HPDE6-E6E7 (cell line): Measurements from ENCODE around the gene MSTN.
A peak's percentile ranks its signal among the peaks of the same experiment; 100 is the strongest.

Source experiments
- DNase-seq: peaks from one replicate; pipeline ENCODE4 v3.0.0; 2011; ENCODE audit warnings: missing footprints; ENCODE audit errors: extremely low spot score

Gene MSTN

DNA sequence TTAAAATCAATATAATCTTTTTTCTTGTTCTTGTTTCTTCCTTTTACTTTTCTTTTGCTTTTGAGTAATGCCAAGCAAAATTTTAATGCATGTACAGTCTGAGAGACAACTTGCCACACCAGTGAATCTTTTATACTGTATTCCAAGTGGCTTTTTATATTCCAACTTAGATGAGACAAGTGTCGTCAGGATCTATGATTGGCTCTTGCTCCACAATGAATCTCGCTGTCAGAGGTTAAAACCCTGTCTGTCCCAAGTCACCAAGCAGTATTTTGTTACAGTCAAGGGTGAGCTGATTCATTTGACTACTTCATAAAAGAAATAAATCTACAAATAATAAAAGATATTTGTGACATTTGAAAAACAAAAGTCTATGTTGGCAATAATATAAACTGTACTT lies at the start of gene MSTN:
Gene MSTN (minus strand): TSS at position 129 of the 400 bp plus-strand sequence. CDS start 133 bp downstream, outside the sequence.
- DNase-seq: no peak

DNA sequence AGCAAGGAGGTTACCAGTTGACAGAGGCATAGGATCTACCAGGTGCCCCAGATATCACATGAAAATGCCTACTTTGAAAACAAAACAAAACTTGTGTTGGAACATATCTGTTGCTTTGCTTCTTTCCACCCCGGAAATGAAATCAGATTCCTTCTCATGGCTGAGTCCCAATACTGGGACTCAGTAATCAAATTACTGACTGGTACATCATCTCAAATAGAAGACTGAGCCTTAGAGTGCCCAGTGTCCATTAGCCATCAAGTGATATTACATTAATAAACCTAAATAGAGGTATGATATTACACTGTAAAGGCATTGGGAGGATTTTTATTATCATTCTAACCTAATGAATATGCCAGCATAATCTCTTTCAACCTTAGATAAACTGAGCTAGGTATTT lies 48.6 kb upstream of the MSTN start:
- DNase-seq: no peak

DNA sequence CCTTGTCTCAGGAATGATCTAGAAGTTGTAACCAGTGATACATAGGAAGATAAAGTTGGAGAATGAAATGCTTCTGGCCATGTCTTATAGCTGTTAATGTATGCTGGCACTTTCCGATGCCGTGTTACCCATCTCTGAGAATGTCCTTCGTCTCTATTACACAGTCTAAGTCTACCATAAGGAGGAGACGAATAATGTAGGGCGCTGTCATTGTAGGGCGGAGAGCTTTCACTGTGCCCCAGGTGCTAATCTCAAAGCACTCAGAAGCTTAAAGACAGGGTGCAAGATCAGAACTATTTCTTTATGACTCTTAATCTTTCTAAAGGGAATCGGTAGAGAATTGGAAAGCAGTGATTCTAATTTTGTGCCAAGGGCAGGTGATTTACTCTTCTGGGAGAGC lies 48.2 kb upstream of the MSTN start:
- DNase-seq: no peak

DNA sequence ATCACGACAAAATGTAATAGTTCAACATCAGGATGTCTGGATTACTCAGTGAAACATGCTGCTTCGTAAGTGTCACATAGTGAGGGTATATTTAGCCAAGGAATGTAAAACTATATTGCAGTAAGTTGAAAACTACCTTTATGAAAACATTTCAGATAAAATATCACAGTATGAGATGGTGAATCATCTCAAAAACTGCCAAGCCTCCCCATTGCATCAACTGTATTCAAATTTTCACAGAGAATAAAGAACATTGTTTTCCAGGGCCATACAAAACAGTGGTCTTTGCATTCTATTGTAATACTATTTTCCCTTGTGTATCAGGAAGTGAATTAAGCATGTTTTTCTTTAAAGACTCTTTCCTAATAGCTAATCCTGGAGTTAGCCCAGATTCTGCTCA lies 47.6 kb upstream of the MSTN start:
- DNase-seq: no peak

DNA sequence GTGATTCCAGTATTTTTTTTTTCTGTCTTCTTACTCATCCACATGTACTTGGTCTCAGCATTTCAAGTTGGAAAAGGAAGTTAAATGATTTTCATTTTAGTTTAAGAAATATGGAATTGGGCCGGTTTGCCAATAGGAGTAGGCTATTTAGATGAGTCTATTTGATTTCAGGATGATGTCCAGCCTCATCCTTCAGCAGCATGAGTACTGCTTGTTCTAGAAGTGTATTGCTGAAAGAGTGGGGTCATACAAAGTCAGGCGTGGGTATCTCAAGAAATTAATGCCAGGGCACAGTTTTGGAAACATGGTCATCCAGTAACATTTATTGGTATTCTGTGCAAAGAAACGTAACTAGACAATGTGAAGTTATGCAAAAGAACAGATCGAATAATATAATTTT lies 44.9 kb upstream of the MSTN start:
- no peak for DNase-seq

DNA sequence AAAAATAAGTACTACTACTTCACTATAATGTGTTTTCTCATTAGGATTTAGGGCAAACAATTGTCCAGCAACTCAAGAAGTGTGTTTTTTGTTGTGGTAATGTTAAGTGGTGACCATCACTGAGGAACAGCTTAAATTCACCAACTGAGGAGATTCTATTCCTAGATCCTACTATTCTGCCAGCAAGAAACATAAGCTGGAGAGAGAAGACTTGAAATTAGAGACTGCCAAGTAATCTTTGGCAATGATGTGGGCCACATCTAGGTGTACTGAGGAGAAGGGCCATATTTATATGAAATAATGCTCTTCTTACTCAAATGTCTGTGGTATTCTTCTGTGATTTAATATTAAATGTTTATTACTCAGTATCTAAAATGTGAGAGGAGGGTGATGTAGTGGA lies 44.3 kb upstream of the MSTN start:
- DNase-seq: no peak

DNA sequence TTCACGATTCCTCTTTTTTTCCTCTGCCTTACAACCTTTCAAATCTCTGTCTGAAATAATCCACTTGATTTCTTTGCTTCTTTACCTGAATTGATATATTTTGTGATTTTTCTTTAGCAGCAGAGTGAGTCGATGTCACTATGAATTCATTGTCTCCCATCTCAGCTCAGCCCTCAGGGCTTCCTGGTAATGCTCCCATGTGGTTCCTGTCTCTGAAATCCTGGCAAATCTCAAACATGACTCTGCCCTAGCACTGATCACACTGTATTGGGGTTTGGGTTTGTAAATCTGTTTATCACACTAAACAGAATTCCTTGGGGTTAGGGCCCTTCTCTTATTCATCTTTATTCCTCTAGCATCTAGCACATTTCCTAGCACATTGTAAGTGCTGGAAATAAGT lies 43.0 kb upstream of the MSTN start:
- DNase-seq: no peak

DNA sequence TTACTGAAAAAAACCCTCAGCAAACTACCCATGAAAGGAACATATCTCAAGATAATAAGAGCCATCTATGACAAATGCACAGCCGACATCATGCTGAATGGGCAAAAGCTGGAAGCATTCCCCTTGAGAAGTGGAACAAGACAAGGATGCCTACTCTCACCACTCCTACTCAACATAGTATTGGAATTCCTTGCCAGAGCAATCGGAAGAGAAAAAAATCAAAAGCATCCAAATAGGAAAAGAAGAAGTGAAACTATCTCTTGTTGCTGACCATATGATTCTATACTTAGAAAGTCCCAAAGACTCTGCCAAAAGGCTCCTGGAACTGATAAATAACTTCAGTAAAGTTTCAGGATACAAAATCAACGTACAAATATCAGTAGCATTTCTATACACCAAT lies 40.6 kb upstream of the MSTN start:
- DNase-seq: no peak

DNA sequence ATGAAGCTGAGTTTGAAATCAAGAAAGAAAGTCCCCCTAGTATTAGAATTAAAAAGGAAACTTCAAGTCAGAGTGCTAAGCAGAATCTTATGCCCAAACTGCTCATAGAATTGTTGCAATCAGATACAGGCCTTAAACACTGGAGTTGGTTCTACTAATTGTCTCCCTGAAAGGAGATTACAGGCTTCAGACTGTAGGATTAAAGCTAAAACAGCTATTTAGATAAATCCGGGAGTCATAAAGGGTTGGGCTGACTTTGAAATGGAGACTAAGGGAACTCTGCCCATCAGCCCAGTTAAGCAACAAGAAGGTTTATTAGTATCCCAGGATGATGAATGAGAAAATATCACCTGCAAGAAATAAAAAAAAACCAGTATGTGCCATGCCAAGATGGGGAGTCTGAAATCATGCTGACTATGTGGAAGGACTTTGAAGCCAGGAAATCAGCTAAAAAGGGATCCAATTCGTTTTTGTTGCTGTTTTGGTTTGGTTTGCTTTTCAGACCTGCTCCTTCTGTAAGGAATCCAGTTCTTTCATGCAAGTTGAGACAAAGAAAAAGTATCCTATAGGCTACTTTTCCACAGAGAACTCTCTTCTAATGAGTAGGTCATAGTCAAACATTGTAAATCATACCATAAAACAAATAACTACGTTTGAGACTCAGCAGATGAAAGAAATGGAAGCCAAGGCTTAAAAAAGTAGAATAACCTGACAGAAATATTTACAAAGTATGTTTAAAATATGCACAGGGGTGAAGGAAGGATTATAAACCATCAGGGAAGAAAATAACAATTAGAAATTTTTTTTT lies 37.6 kb upstream of the MSTN start:
- no peak for DNase-seq

DNA sequence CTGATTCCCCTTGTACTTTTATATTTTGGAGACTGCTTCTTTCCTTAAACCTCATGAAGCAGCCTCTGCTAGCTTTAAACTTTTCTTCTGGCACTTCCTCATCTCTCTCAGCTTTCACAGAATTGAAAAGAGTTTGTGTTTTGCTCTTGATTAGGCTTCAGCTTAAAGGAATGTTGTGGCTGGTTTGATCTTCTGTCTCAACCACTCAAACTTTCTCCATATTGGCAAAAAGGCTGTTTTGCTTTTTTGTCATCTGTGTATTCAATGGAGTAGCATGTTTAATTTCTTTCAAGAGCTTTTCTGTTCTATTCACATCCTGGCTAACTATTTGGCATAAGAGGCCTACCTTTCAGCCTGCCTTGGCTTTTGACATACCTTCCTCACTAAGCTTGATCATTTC lies 36.3 kb upstream of the MSTN start:
- DNase-seq: no peak

DNA sequence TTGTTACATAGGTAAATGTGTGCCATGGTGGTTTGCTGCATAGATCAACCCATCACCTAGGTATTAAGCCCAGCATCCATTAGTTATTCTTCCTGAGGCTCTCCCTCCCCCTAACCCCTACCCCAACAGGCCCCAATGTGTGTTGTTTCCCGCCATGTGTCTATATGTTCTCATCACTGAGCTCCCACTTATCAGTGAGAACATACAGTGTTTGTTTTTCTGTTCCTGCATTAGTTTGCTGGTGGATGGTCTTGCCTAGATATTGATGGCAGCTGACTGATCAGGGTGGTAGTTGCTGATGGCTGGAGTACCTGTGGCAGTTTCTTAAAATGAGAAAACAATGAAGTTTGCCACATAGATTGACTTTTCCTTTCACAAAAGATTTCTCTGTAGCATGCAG lies 34.6 kb upstream of the MSTN start:
- no peak for DNase-seq

DNA sequence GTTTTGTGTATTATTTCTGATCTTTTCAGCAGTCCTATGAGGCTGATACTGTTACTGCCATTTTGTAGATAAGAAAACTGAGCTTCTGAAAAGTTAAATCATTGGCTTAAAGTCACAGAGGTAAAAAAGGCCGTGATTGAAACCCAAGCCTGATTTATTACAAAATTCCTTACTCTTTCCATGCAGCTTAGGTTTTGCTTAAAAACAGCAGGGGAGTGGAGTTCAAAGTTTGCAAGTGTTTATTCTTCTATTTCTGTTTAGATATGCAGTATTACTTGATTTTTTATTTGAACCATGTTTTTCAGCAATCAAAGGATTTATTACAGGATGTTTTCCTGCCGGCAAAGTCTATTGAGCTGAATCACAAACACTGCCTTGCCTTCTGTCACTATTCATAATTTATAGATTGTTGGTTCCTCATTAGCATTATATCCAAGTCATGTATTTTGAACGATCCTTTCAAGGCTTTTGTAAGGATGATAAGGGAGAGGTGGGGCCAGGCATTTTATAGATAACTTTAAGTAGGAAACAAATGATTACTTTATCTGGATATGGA lies 31.9 kb upstream of the MSTN start:
- no peak for DNase-seq

DNA sequence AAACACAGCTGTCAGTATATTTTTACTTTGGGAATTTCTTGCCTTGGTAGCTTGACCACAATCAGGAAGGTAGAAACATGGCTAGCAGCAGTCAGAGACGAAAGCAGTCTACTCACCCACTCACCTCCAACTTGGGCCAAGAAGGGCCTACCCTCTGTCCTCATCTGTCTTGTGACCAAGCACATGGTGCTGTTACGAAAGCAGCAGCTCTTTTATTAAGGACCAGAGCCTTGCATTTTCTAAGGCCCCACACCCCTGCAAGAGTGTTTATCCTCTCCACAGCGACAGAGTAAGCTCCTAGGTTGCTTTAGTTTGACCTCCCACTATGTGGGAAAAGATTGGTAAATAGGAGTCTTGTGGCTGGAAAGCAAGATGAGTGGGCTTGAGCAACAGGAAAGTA lies 31.3 kb upstream of the MSTN start:
- no peak for DNase-seq

DNA sequence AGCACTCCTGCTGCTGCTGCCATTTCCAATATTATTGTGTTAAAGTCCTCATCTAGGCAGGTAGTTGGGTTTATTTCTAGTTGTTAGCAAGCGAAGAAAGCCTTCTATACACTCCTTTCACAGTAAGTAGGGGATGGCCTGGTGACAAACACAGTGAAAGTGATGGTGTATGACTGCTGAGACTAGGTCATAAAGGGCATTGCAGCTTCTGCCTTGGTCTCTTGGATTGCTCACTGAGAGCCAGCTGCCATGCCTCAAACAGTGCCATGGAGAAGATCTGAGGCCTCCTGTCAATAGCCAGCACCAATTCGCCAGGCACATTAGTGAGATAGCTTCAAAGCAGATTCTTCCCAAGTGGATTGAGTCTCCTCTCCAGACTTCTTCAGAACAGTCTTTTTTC lies 27.6 kb upstream of the MSTN start:
- DNase-seq: no peak

DNA sequence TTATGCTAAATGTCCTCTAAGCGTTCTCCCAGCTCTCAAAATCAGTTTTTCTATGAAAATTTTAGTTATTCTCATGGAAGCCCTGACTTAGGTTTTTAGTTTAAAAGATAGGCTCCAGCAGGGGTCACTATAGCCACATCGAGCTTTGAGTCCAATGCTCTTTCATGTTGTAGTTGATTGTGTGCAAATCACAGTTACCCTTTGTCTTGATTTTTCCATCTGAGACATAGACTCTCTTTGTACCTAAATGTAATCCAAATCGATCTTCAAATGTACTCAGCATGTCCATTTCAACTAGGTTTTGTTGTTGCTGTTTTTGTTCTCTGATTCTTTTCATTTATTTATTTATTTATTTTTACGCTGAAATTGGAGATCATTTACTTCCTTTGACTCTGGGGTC lies 26.4 kb upstream of the MSTN start:
- DNase-seq: peak; percentile 12

DNA sequence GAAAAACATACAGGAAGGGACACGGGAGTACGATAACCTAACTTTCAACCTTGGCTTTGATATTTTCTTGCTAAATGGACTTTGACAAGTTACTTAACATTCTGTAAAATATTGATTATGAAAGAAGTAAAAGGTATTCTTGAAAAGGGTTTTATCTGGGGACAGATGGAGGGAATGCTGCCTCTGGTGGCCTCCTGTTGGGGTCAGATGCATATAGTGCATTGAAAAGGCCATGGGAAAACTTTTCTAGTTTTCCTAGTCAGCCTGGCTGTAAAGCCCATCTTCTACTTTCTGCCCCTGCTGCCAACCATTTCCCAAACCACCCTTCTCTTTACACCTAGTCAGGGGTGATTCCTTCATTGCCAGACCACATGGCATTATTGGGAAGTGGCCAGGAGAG lies 22.2 kb upstream of the MSTN start:
- DNase-seq: no peak

DNA sequence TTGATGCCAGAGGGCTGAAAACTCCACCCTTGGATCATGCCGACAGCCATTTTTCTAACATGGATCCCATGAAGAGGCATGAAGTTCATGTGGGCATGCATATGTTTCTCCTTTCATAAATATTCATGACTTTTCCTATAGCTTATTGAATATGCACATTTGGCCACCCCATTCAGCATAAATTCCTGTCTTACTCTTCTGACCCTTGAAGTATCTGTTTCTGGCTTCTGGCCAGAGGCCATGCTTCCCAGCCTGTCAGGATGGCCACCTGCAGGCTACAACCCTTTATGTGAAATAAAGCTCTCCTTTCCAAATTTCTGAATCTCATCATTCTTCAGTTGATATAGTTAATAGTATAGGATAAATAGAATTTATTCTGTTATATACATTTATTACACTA lies 19.6 kb upstream of the MSTN start:
- no peak for DNase-seq

DNA sequence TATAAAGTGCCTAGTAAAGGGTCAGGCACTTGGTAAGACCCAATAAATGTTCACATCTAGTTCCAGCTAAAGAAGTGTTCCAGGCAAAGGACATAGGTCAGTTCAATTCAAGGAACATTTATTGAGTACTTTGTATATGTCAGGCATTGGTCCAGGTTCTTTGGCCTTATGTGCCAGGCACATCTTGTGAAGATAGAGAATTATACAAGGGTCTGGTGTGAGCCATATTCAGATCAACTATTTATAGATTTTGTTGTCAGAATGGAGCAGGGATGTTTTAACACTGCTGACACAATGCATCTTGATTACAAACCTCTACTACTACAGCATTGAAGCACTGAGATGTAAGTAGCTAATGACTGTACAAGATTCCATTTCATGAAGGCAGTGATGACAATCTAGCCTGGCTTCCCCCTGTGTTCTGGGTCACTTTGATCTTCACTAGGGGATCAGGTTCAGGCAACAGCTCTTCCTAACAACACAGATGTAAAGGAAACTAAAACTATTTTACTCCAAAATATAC lies 18.1 kb upstream of the MSTN start:
- no peak for DNase-seq

DNA sequence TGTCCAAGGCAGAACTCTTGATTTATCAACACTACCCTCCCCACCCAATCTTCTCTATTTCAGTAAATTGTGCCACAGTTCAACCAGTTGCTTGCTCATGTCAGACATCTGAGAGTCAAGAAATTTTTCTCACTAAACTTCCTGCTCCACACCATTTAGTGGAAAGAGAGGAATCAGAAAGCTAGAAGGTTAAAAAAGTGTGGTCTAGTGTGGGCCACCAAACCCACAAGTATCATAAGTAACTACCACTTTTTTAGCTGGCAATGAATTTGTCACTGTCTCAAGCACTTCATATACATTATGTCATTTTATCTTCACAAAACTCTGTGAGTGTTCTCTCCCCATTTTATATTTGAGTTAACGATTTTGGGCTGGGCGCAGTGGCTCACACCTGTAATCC lies 16.6 kb upstream of the MSTN start:
- DNase-seq: no peak

DNA sequence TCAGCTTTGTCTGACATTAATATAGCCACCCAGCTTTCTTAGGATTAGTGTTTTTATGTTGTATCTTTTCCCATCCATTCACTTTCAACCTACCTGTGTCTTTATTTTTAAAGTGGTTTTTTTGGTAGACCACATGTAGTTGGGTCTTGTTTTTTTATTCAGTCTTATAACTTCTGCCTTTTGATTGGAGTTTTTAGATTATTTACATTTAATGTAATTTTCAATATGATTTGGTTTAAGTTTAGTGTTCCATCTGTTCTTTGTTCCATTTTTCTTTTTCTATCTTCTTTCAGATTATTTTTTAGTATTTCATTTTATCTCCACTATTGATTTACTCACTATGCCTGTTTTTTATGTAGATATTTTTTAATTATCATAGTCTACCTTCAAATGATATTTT lies 13.1 kb upstream of the MSTN start:
- DNase-seq: no peak

DNA sequence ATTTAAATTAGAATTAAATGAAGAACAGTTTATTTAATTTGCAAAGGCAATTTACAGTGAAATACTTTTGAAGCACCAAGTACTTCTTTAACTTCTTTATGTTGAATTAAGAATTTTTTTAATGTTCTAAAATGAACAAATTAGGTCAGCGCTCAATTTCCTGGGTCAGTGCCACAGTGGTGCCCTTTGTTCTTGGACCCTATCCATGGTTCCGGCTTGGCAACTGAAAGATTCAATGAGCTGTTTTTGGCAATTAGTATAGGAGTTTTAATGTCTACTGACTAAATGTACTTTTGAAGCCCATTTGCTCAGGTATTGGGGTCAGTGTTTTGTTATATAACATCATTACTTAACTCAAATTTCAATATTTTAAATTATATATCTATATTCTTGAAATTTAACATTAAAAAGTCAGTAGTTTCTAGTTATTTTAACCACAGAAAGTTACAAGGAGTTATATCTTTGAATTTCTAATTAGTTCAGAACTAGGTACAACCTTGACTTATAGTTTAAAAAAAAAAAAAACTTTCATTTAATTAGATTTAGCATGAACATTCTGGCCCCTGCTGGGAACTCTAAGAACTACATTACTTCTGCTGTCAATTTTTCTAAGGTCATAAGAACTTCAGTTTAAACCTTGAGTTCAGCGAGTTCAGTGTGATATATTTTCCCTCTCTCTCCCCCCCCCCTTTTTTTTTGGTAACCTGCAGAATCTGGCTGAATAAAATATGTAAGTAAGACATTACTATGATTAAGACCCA lies 7.6 kb upstream of the MSTN start:
- peak; percentile 12 for DNase-seq

DNA sequence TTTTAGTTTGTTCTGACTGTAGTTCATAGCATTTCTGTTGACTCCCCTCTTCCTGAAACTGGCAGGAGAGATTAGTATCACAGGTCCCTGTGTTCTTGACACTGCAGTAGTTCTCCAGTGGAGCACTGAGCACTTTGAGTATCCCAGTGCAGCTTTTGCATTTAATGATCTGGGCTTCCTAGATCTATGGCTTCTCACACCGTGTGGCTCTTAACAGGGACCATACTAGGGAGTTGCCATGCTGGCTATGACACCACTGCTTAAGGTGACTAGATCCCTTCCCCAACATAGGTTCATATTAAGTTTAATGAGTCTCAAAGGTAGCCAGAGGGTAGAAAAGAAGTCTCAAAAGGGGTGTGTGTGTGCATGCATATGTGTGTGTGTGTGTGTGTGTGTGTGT lies 6.2 kb upstream of the MSTN start:
- DNase-seq: no peak

DNA sequence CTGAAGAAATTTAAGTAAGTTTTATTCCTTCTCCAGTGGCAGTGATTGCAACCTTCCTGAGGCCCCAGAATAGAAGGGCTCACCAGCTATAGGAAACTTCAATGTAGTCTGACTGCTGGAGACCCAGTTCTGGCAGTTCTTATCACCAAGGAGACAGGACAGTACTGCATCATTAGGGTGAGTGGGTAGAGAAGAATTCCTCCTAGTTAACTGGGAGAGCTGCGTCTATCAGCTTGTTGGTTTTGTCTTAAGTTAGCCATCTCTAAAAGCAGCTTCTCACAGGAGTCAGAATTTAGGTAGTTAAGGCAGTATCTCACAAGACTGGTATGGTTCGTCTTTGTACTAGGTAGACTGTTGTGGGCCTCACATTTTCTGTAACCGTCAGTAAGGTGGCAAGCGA lies 3.3 kb upstream of the MSTN start:
- no peak for DNase-seq
